Heart left ventricle (tissue), 13 donors: ENCODE data around the gene SNX9.

Experiments
- POLR2A ChIP-seq, 2 donors: fragments of 450-650 bp; IDR thresholded peaks; one replicate each; pipeline ENCODE4 v1.6.1; 2017; ENCODE audit warnings: antibody characterized with exemption in 2 of 2, mild to moderate bottlenecking in 2 of 2, moderate library complexity in 2 of 2
- TF ChIP-seq, protein P1 (sequence below), 12 donors: fragments of 200-600 bp; sonication (generic) in 4 of 12; IDR thresholded peaks; one replicate each; pipeline versions ENCODE4 v1.5.0 to v1.8.0; 2018 to 2022; ENCODE audit warnings: antibody characterized with exemption in 12 of 12, mild to moderate bottlenecking in 5 of 12
- donor health status: ischemic (EF 13 %, LVEDD 7.1; RV severe dilation, severe dysfunction).
- donor health status: DM: no; HTN: yes; CAD: no.
- donor health status: DM: no; HTN: no; CAD: no.
- donor health status: ischemic (EF 25% LVEDD 6.9; RV normal size, moderate dysfunction).
- donor health status: ischemic (EF 25% LVEDD 5.7; RV mildly dilated, moderate dysfunction).
- donor health status: ischemic (EF 35%, LVEDD 5.7; RV mildly dilated, moderate dysfunction).
- donor health status: nonischemic (EF 11% LVEDD 7.7; RV severe dilation, severe dysfunction).
- donor health status: DM: yes; HTN: yes; CAD: no.
- donor health status: PGD.
- donor health status: ischemic (EF 29% LVEDD 5.4; RV normal size, mild dysfunction).
- donor health status: nonischemic (EF 23%, LVEDD 6.1; RV moderate dilation, normal function).

DNA sequence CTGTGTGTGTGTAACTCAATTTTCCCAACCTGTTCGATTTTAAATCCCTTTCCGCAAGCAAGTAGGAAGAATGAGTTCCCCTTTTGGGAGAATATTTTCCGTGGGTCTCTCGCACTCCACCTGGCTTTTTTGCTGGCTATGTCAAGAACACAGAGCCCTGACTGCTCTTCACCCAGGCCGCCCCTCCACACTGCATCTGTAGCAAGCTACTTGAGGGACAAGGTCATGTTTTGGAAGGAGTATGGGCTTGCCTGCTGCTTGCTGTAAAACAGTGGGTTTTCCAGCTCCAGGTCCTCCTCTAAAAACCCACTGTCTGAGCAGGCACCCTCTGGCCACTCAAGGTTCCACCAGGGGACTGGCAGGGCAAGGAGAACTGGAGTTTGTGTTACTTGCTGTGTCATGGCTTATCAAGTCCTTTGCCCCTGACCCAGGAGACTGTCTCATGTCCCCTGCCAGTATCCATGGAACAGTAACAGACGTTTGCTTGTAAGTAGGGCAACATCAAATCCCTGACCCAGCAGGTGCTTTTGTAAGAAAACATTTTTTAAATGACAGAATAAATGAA lies 123.1 kb downstream of the SNX9 start:
- no peak for TF ChIP-seq POLR2A (IDR thresholded peaks at IDR 0.05)
- TF ChIP-seq, protein P1, sequence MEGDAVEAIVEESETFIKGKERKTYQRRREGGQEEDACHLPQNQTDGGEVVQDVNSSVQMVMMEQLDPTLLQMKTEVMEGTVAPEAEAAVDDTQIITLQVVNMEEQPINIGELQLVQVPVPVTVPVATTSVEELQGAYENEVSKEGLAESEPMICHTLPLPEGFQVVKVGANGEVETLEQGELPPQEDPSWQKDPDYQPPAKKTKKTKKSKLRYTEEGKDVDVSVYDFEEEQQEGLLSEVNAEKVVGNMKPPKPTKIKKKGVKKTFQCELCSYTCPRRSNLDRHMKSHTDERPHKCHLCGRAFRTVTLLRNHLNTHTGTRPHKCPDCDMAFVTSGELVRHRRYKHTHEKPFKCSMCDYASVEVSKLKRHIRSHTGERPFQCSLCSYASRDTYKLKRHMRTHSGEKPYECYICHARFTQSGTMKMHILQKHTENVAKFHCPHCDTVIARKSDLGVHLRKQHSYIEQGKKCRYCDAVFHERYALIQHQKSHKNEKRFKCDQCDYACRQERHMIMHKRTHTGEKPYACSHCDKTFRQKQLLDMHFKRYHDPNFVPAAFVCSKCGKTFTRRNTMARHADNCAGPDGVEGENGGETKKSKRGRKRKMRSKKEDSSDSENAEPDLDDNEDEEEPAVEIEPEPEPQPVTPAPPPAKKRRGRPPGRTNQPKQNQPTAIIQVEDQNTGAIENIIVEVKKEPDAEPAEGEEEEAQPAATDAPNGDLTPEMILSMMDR (IDR thresholded peaks at IDR 0.05): no peak
